PFSK-1 (cell line): ENCODE data around the gene HSBP1.

Experiments
- POLR2AphosphoS5 ChIP-seq: IDR thresholded peaks from 2 replicates; pipeline ENCODE4 v1.6.1; 2012; ENCODE audit warnings: low read depth, mild to moderate bottlenecking, control low read depth, low read length, moderate library complexity
- SIN3A ChIP-seq: IDR thresholded peaks from 2 replicates; pipeline ENCODE4 v1.6.1; 2012; ENCODE audit warnings: mild to moderate bottlenecking, low read length, moderate library complexity, borderline replicate concordance; ENCODE audit not compliant: insufficient read depth

DNA sequence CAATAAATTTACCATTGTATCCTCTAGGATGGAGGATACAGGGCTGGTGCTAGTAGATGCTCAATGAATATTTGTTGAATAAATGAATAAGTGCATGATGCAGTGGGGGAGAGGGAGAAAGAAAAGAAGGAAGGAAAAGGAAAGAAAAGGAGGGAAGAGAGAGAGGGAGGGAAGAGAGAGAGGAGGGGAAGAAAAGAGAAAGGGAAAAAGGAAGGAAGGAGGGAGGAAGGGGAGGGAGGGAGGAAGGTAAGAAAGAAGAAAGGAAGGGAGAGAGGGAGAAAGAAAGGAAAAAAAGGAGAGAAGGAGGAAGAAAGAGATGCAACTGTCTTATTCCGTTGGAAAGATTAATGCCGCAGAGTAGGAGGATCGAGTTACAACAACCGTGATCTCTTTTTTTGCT is 30.4 kb downstream of the HSBP1 start:
- TF ChIP-seq POLR2AphosphoS5 (no peak), SIN3A (no peak)
